Stimulated activated CD4-positive, alpha-beta T cell treated with anti-CD3 and anti-CD28 coated beads, Interleukin-2, amount 100 ng/mL, for 48 hours (primary cell): ENCODE results near the gene ADGRD2.

Experiments
- DNase-seq, 2 donors: peaks; one replicate each; pipeline ENCODE4 v3.0.0-alpha.2; 2020

ADGRD2 gene

DNA sequence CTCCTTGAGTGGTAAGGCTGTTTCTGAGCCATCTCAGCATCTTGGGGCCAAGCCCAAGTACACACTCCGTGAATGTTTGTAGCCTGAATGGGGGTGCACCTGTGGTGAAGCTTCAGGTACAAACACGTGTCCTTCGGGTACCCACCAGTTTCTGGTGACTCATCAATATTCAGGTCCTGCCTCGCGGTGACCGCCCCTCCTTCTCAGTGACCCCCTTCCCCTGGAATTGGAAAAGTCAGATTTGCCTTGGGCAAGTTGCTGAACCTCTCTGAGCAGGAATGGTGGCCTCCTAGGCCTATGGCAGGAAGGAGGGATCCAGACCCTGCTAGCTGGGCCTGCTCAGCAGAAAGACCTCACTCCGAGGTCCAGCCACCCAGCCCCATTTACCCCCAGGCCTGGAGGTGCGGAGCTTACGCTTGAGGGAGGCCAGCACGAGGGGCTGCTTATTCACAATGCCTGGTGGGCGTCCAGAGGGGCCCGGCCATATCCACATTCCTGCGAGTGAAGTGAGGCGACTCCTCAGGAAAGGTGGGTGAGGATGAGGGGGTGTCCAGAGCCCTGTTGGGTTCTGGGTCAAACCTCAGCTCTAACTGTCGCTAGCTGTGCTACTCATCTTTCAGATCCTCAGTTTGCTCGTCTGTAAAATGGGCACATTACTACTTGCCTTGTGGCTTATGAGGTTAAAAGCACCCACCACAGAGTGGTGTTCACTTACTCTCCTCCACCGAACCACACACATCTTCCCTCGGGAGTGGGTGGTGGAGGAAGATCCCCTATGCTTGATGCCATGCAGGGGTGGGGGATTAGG is 7.0 kb downstream of the ADGRD2 start:
- DNase-seq: no peak

DNA sequence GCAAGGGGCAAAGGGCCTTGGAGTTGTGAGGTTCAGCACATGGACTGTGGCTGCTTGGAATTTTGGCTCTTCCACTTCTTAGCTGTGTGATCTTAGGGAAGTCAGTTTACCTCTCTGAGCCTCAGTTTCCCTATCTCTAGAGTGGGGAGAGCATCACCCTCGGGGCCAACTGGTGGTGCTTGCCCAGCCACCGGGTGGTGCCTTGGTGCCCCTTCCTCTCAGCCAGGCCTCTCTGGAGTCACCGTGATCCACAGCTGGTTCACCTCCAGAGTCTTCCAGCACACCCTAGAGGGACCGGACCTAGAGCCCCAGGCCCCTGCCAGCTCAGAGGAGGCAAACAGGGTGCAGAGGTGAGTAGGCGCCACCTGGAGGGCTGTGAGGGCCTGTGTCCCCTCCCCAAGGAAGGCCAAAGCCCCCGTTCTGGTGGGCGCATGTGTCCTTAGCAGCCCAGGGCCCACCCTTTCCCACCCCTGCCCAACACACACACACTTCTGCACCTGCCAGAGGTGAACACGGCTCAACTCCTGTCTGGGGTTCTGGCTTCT is 7.7 kb downstream of the ADGRD2 start:
- no peak for DNase-seq

DNA sequence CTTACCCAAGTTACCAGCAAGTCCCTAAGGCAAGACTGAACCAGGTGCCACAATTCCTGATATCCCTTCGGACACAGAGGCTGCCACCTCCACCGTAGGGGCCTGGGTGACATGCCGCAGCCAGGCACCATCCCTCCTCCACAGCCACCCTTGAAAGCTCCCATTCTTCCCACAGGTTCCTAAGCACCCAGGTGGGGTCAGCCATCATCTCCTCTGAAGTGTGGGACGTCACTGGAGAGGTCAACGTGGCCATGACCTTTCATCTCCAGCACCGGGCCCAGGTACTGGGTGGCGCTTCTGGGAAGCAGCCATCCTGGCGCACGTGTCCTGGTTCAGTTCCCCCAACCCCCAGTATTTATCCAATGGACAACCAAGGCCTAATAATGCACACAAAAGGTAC is 8.2 kb downstream of the ADGRD2 start:
- DNase-seq: no peak

DNA sequence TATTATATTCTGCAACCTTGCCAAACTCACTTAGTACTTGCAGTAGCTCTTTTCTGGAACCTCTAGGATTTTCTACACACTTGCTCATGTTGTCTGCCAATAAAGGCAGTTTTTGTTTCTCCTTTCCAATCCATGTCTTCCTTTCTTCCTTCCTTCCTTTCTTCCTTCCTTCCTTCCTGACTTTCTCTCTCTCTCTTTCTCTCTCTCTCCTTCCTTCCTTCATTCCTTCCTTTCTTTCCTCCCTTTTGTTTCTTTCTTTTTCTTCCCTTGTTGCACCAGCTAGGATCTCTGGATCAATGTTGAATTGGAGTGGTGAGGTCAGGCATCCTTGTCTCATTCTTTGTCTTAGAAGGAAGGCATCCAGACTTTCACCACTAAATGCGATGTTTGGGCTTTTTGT is 12.5 kb downstream of the ADGRD2 start:
- no peak for DNase-seq

DNA sequence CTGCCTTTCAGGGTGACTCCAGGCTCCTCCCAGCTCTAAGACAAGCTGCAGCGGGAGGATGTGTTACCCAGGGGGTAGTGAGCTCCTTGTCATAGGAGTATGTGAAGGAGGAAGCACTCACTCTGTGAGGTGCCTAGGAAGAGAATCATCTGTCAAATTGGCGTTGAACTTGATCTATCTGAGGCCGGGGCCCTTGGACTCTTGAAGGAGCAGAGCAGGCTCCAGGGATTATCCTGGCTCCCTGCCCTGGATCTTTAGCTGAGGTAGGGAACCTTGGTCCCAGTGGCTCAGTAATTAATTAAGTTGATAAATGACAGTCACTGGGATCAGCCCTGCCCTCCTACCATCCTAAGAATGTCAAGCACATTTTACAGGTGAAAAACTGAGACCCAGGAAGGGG is 15.5 kb downstream of the ADGRD2 start:
- no peak for DNase-seq

DNA sequence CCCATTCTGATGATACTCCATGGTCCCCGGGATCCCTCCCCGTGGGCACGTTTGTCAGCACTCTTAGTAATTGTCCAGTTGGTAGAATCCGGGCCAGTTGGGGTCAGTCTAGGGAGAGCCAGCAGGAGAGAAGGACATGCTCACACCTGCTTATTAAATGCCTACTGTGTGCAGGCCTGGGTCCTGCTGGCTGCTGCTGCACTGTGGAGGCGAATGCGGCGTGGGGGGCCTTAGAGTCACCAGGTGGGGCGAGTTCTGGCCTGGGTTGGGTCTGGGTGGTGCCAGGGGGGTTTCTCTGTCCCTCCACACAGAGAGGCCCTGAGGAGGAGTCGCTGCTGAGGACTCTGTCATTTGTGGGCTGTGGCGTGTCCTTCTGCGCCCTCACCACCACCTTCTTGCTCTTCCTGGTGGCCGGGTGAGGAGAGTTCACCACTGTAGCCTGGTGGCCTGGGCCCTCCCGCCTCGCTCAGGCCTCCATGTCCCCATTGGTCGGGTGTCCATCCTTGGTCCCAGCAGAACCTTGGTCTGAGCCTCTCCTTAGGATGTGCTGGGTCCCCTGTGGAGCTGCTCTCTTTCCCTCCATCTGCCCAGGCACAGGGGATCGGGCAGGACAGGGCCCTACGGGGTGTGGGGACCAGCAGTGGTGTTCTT is 17.3 kb downstream of the ADGRD2 start:
- DNase-seq: no peak

DNA sequence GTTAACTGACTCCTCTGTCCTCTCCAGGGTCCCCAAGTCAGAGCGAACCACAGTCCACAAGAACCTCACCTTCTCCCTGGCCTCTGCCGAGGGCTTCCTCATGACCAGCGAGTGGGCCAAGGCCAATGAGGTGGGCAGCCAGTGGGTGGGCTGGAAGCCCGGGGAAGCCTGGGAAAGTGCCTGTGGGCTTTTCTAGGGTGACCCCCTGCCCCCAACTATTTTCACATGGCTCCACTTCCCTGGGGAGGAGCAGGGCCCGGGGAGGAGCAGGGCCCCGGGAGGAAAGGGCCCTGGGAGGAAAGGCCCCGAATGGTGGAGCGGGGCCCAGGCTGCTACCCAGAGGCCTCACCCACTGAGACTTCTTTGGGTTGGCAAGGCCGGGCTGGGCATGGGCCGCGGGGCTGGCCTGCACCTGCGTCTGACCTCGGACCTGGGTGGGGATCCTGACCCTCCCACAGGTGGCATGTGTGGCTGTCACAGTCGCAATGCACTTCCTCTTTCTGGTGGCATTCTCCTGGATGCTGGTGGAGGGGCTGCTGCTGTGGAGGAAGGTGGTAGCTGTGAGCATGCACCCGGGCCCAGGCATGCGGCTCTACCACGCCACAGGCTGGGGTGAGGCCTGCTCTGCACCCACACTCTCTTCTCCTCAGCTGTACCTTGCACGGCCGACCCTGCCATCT is 17.9 kb downstream of the ADGRD2 start:
- DNase-seq: no peak

DNA sequence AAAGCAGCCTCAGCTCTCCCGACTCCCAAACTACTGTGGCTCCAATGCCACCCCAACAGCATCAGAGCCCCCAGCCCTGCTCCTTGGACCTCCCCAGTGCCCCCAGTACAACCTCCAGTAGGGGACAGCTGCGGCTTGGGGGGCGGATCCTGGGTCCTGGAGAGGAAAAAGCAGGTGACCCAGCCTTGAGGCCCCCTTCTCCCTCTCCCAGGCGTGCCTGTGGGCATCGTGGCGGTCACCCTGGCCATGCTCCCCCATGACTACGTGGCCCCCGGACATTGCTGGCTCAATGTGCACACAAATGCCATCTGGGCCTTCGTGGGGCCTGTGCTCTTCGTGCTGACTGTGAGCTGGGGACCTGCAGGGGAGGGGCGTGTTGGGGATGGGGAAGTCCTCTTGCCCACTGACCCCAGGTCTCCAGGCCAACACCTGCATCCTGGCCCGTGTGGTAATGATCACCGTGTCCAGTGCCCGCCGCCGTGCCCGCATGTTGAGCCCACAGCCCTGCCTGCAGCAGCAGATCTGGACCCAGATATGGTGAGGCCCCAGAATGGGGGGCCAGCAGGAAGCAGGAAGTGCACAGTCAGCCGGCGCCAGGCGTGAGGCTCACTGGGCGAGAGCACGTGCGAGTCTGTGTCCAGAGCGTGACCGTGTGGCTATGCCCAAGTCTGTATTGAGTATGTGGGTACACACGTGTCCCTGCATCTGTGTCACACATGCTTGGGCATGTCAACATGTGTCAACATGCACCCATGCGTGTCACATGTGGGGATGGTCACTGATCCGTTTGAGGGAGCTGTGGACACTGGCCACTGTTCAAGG is 19.0 kb downstream of the ADGRD2 start:
- no peak for DNase-seq

DNA sequence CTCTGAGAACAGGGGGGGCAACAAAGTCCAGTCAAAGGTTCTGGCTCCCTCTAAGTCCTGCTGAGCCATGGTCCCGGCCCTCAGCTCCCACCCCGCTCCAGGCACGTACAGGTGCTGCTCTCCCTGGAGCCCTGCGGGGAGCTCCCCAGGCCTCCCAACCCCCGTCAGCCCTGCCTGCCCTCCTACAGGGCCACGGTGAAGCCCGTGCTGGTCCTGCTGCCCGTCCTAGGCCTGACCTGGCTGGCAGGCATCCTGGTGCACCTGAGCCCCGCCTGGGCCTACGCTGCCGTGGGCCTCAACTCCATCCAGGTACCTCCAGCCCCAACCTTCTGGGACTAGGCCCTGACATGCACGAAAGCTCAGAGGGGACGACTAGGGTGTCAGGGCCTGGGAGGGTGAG is 20.1 kb downstream of the ADGRD2 start:
- no peak for DNase-seq

DNA sequence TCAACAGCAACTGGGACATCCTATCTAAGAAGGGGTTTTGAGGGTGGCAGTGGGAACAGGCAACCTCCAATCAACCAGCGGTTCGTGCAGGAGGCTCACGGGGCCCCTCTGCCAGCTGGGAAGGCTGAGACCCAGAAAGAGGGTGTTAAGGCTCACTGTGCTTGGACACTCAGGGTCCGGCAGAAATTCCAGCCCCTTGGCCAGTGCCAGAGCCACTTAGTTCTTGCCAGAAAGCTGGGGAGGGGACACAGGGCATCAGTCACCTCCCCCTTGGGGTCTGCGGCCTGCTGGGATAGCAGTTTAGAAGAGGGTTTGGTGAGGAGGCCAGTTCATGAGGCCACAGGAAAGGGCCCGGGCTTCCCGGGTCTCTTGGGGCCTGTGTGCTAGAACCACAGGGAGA is 20.5 kb downstream of the ADGRD2 start:
- no peak for DNase-seq

DNA sequence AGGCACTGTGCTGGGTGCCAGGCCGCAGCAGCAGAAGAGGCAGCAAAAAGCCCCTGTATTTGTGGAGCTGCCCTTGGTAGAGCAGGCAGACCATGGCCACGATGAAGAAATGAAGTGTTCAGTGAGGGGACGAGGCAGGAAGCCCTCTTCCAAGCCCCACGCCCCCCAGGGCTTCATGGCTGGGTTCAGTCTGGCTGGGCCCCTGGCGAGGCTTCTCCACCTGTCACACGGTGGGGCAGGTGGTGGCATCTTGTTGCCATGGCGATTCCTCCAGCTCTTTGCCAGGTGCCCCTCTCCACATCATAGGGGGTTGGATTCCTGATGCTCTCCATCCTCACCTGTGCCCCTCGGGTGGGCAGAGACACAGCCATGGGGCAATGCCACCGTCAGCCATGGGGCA is 21.5 kb downstream of the ADGRD2 start:
- DNase-seq: no peak

DNA sequence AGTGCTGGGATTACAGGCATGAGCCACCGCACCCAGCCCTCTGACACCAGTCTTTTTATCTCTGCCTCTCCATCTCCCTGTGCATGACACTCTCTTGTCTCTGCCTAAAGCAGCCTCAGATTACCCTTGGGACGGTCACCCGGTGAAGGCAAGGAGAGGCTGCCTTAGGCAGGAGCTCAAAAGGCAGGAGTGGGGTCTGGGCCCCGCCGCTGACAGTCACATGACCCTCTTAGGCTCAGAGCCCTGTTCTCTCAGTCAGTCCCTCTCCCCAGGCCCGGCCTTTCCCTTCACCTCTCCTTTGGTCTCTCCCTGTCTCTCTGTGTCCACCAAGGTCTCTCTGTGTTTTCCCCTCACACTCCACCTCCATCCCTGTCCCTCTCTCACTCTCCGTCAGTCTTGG is 22.5 kb downstream of the ADGRD2 start:
- DNase-seq: no peak

DNA sequence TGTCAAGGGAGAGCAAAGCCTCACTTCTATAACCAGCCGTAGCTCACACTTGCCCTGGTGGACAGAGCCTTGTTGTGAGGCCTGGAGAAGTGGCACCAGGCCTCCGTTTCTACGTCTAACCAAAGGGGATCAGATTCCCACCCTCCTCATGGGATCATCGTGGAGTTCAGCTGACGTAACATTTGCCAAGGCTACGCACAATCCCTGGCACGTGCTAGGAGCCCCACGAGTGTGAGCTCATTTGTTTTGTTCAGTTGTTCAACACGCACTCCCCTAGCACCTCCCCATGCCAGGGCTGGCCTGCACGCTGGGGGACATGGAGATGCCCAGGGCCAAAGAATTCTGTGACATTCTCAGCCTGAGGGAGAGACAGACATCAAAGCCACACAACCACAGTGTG is 23.1 kb downstream of the ADGRD2 start:
- DNase-seq: no peak

DNA sequence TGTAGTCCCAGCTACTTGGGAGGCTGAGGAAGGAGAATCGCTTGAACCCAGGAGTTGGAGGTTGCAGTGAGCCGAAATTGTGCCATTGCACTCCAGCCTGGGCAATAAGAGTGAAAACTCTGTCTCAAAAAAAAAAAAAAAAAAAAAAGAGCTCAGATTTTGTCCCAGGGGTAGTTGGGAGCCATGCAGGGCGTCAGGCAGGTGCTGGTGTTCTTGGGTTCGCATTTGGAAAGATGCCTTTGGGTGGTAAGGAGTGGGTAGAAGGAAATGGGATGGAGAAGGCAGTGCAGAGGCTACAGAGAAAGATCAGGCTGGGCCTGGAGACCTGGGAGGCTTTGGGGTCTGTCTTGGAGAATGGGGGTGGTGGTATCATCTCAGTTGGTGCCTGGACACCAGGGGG is 23.9 kb downstream of the ADGRD2 start:
- no peak for DNase-seq

DNA sequence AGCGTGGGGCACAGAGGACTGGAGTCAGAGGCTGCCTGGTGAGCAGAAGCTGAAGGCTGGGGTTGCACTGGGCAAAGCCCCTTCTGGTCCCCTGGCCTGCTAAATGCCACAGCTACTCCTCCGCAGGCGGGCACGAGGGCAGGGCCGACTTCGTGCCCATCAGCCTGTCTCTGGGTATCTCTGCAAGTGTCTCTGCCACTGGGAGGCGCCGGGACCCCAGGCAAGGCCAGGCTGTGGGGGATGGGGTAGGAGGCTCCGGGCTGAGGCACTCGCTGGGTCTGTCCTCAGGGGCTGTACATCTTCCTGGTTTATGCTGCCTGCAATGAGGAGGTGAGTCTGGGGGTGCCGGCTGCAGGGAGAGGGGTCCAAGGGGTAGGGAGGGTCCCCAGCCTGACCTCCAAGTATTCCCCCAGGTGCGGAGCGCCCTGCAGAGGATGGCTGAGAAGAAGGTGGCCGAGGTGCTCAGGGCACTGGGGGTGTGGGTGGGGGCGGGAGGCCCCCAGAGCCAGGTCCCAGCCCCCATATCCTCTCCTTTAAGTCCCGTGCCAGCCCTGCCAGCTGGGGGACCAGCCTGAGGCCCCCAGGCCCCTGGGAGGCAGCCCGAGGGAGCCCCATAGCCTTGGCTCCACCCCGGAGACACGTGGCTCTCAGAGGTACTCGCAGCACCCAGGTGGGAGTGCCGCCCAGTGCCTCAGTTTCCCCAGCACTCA is 25.1 kb downstream of the ADGRD2 start:
- DNase-seq: no peak

DNA sequence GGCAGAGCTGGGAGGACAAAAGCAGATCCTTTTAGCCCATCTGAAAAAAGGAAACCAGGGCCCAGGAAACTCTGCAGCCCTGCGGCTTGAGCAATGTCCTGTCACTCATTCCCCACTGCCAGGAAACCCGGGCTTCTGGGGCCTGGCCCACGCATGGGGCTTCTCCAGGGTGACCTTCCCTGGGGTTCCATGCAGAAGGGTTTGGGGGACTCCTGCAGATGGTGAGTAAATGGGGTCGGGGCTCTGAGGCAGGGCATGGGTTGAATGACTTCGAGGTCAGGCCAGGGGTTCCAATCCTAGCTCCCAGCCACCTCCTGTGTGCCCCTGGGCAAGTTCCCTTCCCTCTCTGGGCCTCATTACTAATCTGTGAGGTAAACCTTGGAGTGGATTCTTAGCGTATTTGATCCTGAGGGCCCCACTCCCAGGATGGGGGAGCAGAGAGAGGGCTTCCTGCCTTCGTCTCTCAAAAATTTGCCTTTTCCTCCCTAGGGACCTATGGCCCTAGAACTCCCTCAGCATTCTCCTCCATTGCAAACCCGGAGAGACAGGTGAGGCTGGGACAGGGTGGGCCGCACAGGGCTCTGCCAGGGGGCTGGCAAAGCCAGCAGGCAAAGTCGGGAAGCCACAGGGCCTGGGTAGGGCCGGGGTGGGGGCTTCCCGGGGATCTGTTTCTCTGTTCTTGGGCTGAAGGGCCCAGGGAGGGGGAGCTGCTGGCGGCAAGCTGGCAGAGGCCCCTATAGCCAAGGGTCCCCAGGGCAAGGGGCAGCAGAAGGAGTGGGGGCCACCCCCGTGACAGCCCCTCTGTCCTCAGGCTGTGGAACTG is 25.8 kb downstream of the ADGRD2 start:
- DNase-seq: no peak

DNA sequence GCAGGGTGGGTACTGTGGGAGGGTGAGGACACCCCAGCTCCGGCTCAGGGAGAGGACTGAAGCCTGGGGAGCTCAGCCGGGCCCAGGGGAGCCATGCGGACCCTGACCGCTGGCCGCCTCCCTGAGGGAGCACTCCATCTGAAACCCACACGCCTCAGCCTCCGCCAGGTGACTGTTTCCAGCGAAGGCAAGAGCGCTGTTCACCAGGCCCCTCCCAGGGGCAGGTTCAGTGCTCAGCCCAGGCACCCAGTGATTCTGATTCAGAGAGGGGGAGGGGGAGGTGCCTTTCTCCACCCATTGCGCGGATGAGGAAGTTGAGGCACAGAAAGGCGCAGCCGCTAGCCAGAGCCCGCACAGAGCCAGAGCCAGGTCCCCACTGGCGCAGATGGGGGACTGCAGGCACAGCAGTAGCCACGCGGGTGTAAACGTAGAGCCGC is 27.0 kb downstream of the ADGRD2 start:
- DNase-seq: no peak

DNA sequence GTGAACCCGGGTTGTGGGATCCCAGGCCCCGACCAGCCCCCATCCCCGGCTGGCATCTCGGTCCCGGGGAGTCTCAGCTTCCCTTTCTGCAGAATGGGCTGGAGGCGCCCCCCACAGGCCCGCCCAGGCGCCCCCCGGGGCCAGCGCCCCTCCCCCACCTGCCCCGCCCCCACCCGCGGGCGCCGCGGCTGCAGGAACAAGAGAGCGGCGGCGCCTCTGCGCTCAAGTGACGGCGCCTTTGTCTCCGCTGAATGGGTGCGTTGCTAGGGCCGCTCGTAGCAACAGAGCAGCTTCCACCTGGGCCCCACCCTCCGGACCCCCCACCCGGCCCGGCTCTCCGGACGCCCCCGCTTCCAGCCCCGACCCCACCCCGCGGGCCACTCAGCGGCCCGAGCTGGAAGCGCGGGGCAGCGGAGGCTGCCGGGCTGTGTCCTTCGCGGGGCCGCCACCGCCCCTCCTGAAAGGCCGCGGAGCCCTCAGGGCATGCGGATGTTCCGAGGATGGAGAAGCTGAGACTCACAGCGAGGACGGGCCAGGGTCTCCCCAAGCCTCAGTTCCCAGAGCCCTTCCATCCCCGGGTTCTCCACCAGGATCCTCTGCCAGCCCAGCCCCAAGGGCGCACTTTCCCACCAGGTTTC is 27.5 kb downstream of the ADGRD2 start:
- DNase-seq: no peak

DNA sequence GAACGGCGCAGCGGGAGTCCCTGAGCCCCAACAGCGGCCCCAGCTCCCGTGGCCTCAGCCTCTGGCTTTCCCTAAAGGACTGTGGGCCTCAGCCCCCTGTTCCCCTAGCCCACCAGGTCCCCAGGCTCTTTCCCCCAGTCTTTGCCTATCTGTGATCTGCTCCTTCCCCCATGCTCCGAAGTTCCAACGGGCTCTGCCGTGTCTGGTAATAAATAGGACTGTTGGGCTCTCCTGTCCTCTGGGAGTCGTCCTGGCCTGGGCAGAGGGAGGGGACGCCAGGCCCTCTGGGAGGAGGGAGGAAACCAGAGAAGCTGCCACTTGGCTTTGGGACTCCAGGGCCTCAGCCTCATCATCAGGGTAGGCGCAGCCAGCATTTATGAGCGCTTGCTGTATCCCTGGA is 28.1 kb downstream of the ADGRD2 start:
- DNase-seq: no peak

DNA sequence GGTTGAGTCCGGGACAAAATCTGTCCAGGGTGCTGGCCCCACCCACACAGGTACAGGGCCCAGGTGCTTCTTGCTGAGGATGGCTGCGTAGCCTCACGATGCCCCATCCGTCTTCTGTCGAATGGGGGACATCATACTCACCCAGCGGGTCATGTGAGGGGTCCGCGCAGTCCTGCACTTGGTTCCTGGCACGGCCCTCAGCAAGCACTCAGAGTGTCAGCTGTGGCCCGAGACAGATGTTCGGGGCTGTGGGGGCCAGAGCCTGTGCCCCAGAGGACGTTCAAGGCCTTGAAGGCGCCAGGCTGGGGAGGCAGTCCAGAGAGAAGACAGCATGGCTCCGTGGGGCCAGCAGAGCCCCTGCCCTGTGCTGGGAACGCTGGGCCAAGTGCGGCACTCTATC is 29.1 kb downstream of the ADGRD2 start:
- no peak for DNase-seq
